ENCODE measurements around the gene VKORC1L1. TPM values are rescaled to one million over a fixed set of nuclear protein-coding genes. Genes with fewer than 3 reads are reported as not detected.
"Not testable (repeated sequence)": the region's sequence is repeated elsewhere in the genome, so short reads cannot be mapped to it uniquely, and the experiment has no call there.

VKORC1L1 gene
- total RNA-seq, 6 experiments from 2014 or later, result 33.9 to 46.0 (median 43.1) TPM

- not testable (repeated sequence) for H3K4me3 Mint-ChIP-seq, DNase-seq
Measured at GRCh38 chr7:65875715-65876114, 2.8 kb downstream of the VKORC1L1 start.

GRCh38 chr7:65879292-65880153 lies 6.6 kb downstream of the VKORC1L1 start:
- H3K36me3 Mint-ChIP-seq (ENCODE audit: low read depth); H3K27me3 Mint-ChIP-seq (ENCODE audit: insufficient read depth); H3K4me1 Mint-ChIP-seq (ENCODE audit: low read depth); H3K27ac Mint-ChIP-seq; H3K9me3 Mint-ChIP-seq; H3K4me3 Mint-ChIP-seq; DNase-seq: not testable (repeated sequence)

More at GRCh38 chr7:65875715-65876114, 2.8 kb downstream of the VKORC1L1 start:
- H3K9me3 Mint-ChIP-seq; H3K36me3 Mint-ChIP-seq (ENCODE audit: low read depth); H3K27me3 Mint-ChIP-seq (ENCODE audit: insufficient read depth); H3K27ac Mint-ChIP-seq: not testable (repeated sequence)
- H3K4me1 Mint-ChIP-seq (ENCODE audit: low read depth), result peaks cover 21% of the 10 kb centered on the region

GRCh38 chr7:65880242-65880641 lies 7.4 kb downstream of the VKORC1L1 start:
- not testable (repeated sequence) for H3K27me3 Mint-ChIP-seq (ENCODE audit: insufficient read depth); H3K27ac Mint-ChIP-seq; H3K4me3 Mint-ChIP-seq; H3K4me1 Mint-ChIP-seq (ENCODE audit: low read depth); H3K9me3 Mint-ChIP-seq; DNase-seq
- H3K36me3 Mint-ChIP-seq (ENCODE audit: low read depth), result peaks cover 10% of the 10 kb centered on the region

GRCh38 chr7:65884983-65885382 lies 12.1 kb downstream of the VKORC1L1 start:
- H3K4me3 Mint-ChIP-seq; H3K4me1 Mint-ChIP-seq (ENCODE audit: low read depth); H3K27ac Mint-ChIP-seq: not testable (repeated sequence)

GRCh38 chr7:65885533-65885932 lies 12.7 kb downstream of the VKORC1L1 start:
- not testable (repeated sequence) for H3K27me3 Mint-ChIP-seq (ENCODE audit: insufficient read depth); H3K4me1 Mint-ChIP-seq (ENCODE audit: low read depth); H3K27ac Mint-ChIP-seq; H3K4me3 Mint-ChIP-seq; DNase-seq; H3K9me3 Mint-ChIP-seq
- peaks cover 12% of the 10 kb centered on the region for H3K36me3 Mint-ChIP-seq (ENCODE audit: low read depth)

More at GRCh38 chr7:65884983-65885382, 12.1 kb downstream of the VKORC1L1 start:
- H3K9me3 Mint-ChIP-seq; DNase-seq; H3K27me3 Mint-ChIP-seq (ENCODE audit: insufficient read depth): not testable (repeated sequence)
- peaks cover 12% of the 10 kb centered on the region for H3K36me3 Mint-ChIP-seq (ENCODE audit: low read depth)

GRCh38 chr7:65888434-65889156 lies 15.7 kb downstream of the VKORC1L1 start:
- not testable (repeated sequence) for H3K4me3 Mint-ChIP-seq; H3K4me1 Mint-ChIP-seq (ENCODE audit: low read depth); H3K9me3 Mint-ChIP-seq; H3K27ac Mint-ChIP-seq; DNase-seq; H3K27me3 Mint-ChIP-seq (ENCODE audit: insufficient read depth)
- H3K36me3 Mint-ChIP-seq (ENCODE audit: low read depth), result peaks cover 18% of the 10 kb centered on the region

GRCh38 chr7:65889722-65890121 lies 16.8 kb downstream of the VKORC1L1 start:
- H3K4me3 Mint-ChIP-seq, result not testable (repeated sequence)

GRCh38 chr7:65892161-65892560 lies 19.3 kb downstream of the VKORC1L1 start:
- H3K4me3 Mint-ChIP-seq, result no peak overlapping the region
- H3K36me3 Mint-ChIP-seq (ENCODE audit: low read depth), result peaks cover 6% of the 10 kb centered on the region; the same call in 1 of the 2 replicates
- no peak overlapping the region for H3K27ac Mint-ChIP-seq
- no peak for TF ChIP-seq CTCF (IDR thresholded peaks at IDR 0.05)
- peaks cover 5% of the 10 kb centered on the region for H3K4me1 Mint-ChIP-seq (ENCODE audit: low read depth)
- DNase-seq, result no peak
- H3K9me3 Mint-ChIP-seq, result no peaks in the 10 kb centered on the region
- no peaks in the 10 kb centered on the region for H3K27me3 Mint-ChIP-seq (ENCODE audit: insufficient read depth)

More at GRCh38 chr7:65889722-65890121, 16.8 kb downstream of the VKORC1L1 start:
- not testable (repeated sequence) for H3K27ac Mint-ChIP-seq; H3K9me3 Mint-ChIP-seq; DNase-seq; H3K27me3 Mint-ChIP-seq (ENCODE audit: insufficient read depth); H3K4me1 Mint-ChIP-seq (ENCODE audit: low read depth)
- peaks cover 13% of the 10 kb centered on the region for H3K36me3 Mint-ChIP-seq (ENCODE audit: low read depth)

- H3K4me3 Mint-ChIP-seq, result no peak overlapping the region
- no peak overlapping the region for H3K27ac Mint-ChIP-seq
- DNase-seq, result no peak
- H3K4me1 Mint-ChIP-seq (ENCODE audit: low read depth), result peaks cover 5% of the 10 kb centered on the region
- no peaks in the 10 kb centered on the region for H3K27me3 Mint-ChIP-seq (ENCODE audit: insufficient read depth)
- no peaks in the 10 kb centered on the region for H3K9me3 Mint-ChIP-seq
- no peak for TF ChIP-seq CTCF (IDR thresholded peaks at IDR 0.05)
- H3K36me3 Mint-ChIP-seq (ENCODE audit: low read depth), result peaks cover 6% of the 10 kb centered on the region; the same call in 1 of the 2 replicates
Measured at GRCh38 chr7:65892835-65893234, 20.0 kb downstream of the VKORC1L1 start.

Data from HFFc6 (cell line).